Measurements from ENCODE around the gene LRBA. TPM values are rescaled to one million over a fixed set of nuclear protein-coding genes. Genes with fewer than 3 reads are reported as not detected.
"Not testable (repeated sequence)": the region's sequence is repeated elsewhere in the genome, so short reads cannot be mapped to it uniquely, and the experiment has no call there.

Gene LRBA
- total RNA-seq, 1 donor from 2014 or later, result 26.4 TPM

GRCh38 chr4:150743564-150744342, 271.3 kb downstream of the LRBA start:
- Mint-ChIP-seq H3K4me1 (ENCODE audit: low read depth, unreplicated experiment) (peaks cover 6% of the 10 kb centered on the region), H3K36me3 (ENCODE audit: unreplicated experiment) (no peaks in the 10 kb centered on the region), H3K27me3 (ENCODE audit: unreplicated experiment) (peaks cover 1% of the 10 kb centered on the region), H3K9me3 (ENCODE audit: unreplicated experiment) (peaks cover 2% of the 10 kb centered on the region), H3K4me3 (ENCODE audit: unreplicated experiment) (no peak overlapping the region), H3K27ac (ENCODE audit: unreplicated experiment) (no peak overlapping the region)
- DNase-seq, result no peak
- TF ChIP-seq CTCF (IDR thresholded peaks at IDR 0.05; ENCODE audit: partially characterized antibody, unreplicated experiment), result no peak

- H3K27me3 Mint-ChIP-seq (ENCODE audit: unreplicated experiment); H3K27ac Mint-ChIP-seq (ENCODE audit: unreplicated experiment); DNase-seq; H3K4me1 Mint-ChIP-seq (ENCODE audit: low read depth, unreplicated experiment); H3K9me3 Mint-ChIP-seq (ENCODE audit: unreplicated experiment); H3K36me3 Mint-ChIP-seq (ENCODE audit: unreplicated experiment); H3K4me3 Mint-ChIP-seq (ENCODE audit: unreplicated experiment): not testable (repeated sequence)
Observed at GRCh38 chr4:150742930-150743329, 272.2 kb downstream of the LRBA start.

GRCh38 chr4:150739591-150739990, 275.5 kb downstream of the LRBA start:
- H3K27ac Mint-ChIP-seq (ENCODE audit: unreplicated experiment), result no peak overlapping the region
- H3K36me3 Mint-ChIP-seq (ENCODE audit: unreplicated experiment), result no peaks in the 10 kb centered on the region
- no peak for DNase-seq
- H3K4me3 Mint-ChIP-seq (ENCODE audit: unreplicated experiment), result no peak overlapping the region
- peaks cover 2% of the 10 kb centered on the region for H3K9me3 Mint-ChIP-seq (ENCODE audit: unreplicated experiment)
- TF ChIP-seq CTCF (IDR thresholded peaks at IDR 0.05; ENCODE audit: partially characterized antibody, unreplicated experiment), result no peak
- peaks cover 6% of the 10 kb centered on the region for H3K4me1 Mint-ChIP-seq (ENCODE audit: low read depth, unreplicated experiment)
- no peaks in the 10 kb centered on the region for H3K27me3 Mint-ChIP-seq (ENCODE audit: unreplicated experiment)

- no peak overlapping the region for H3K27ac Mint-ChIP-seq (ENCODE audit: unreplicated experiment)
- DNase-seq, result no peak
- no peak overlapping the region for H3K4me3 Mint-ChIP-seq (ENCODE audit: unreplicated experiment)
- peaks cover 11% of the 10 kb centered on the region for H3K36me3 Mint-ChIP-seq (ENCODE audit: unreplicated experiment)
- TF ChIP-seq CTCF (IDR thresholded peaks at IDR 0.05; ENCODE audit: partially characterized antibody, unreplicated experiment), result no peak
- H3K27me3 Mint-ChIP-seq (ENCODE audit: unreplicated experiment), result no peaks in the 10 kb centered on the region
- H3K9me3 Mint-ChIP-seq (ENCODE audit: unreplicated experiment), result peaks cover 3% of the 10 kb centered on the region
- peaks cover 4% of the 10 kb centered on the region for H3K4me1 Mint-ChIP-seq (ENCODE audit: low read depth, unreplicated experiment)
Observed at GRCh38 chr4:150725957-150726523, 289.0 kb downstream of the LRBA start.

- H3K27me3 Mint-ChIP-seq (ENCODE audit: unreplicated experiment), result no peaks in the 10 kb centered on the region
- no peak overlapping the region for H3K4me3 Mint-ChIP-seq (ENCODE audit: unreplicated experiment)
- H3K9me3 Mint-ChIP-seq (ENCODE audit: unreplicated experiment), result peaks cover 2% of the 10 kb centered on the region
- peaks cover 11% of the 10 kb centered on the region for H3K36me3 Mint-ChIP-seq (ENCODE audit: unreplicated experiment)
- no peak for TF ChIP-seq CTCF (IDR thresholded peaks at IDR 0.05; ENCODE audit: partially characterized antibody, unreplicated experiment)
- H3K4me1 Mint-ChIP-seq (ENCODE audit: low read depth, unreplicated experiment), result peaks cover 8% of the 10 kb centered on the region
- no peak for DNase-seq
- H3K27ac Mint-ChIP-seq (ENCODE audit: unreplicated experiment), result no peak overlapping the region
Observed at GRCh38 chr4:150723727-150724411, 291.2 kb downstream of the LRBA start.

Measured in glutamatergic neuron (in vitro differentiated cells).